ENCODE data around the gene ATRX. TPM values are rescaled to one million over a fixed set of nuclear protein-coding genes. Genes with fewer than 3 reads are reported as not detected.

Gene ATRX
- total and polyA plus RNA-seq, 2 experiments from 2014 or later, result 162 to 179 TPM

GRCh38 chrX:77675986-77676385 is 110.0 kb downstream of the ATRX start (continued):
- no peak for TF ChIP-seq EZH2phosphoT487 (IDR thresholded peaks at IDR 0.05; ENCODE audit: unreplicated experiment)

GRCh38 chrX:77668391-77669237 is 117.4 kb downstream of the ATRX start:
- no peak overlapping the region for H3K27ac ChIP-seq (ENCODE audit: low read depth)
- H3K9me2 ChIP-seq (ENCODE audit: insufficient read depth), result no peaks in the 10 kb centered on the region
- ATAC-seq, result no peak
- no peak for TF ChIP-seq POLR2AphosphoS5 (IDR thresholded peaks at IDR 0.05; ENCODE audit: low read depth)
- TF ChIP-seq EZH2 (IDR thresholded peaks at IDR 0.05; ENCODE audit: low read depth, unreplicated experiment), result no peak
- no peak for TF ChIP-seq ETS1 (IDR thresholded peaks at IDR 0.05)
- TF ChIP-seq NANOG (IDR thresholded peaks at IDR 0.05; ENCODE audit: borderline replicate concordance), result no peak
- TF ChIP-seq STAT1 (IDR thresholded peaks at IDR 0.05; ENCODE audit: unreplicated experiment), result no peak
- no peak for TF ChIP-seq ZNF114 (CRISPR knock-in tag; IDR thresholded peaks at IDR 0.05)
- no peak for TF ChIP-seq CREB1 (CRISPR knock-in tag; IDR thresholded peaks at IDR 0.05; ENCODE audit: low read depth)
- no peak for TF ChIP-seq ZNF462 (CRISPR knock-in tag; IDR thresholded peaks at IDR 0.05)
- TF ChIP-seq CTCF (conservative IDR thresholded peaks at IDR 0.05; ENCODE audit: low read depth in 2 of 2), result no peak
- TF ChIP-seq ZNF331 (CRISPR knock-in tag; IDR thresholded peaks at IDR 0.05; ENCODE audit: low read depth), result no peak
- no peak for TF ChIP-seq EZH2phosphoT487 (IDR thresholded peaks at IDR 0.05; ENCODE audit: unreplicated experiment)

More at GRCh38 chrX:77668391-77669237, 117.4 kb downstream of the ATRX start:
- Histone ChIP-seq H3K4me3 (no peak overlapping the region), H2AFZ (no peak overlapping the region), H3K4me2 (no peak overlapping the region), H4K20me1 (replicated peaks; ENCODE audit: insufficient read depth) (no peaks in the 10 kb centered on the region), H3K27me3 (ENCODE audit: insufficient read depth) (no peaks in the 10 kb centered on the region), H3K36me3 (ENCODE audit: insufficient read depth) (no peaks in the 10 kb centered on the region), H3K79me2 (replicated peaks; ENCODE audit: insufficient read depth) (peaks cover 5% of the 10 kb centered on the region; the same call in 1 of the 2 replicates), H3F3A (replicated peaks; ENCODE audit: low read depth) (no peaks in the 10 kb centered on the region), H3K4me1 (ENCODE audit: insufficient read depth) (no peaks in the 10 kb centered on the region)
- Mint-ChIP-seq H3K36me3 (ENCODE audit: low read depth) (peaks cover 6% of the 10 kb centered on the region; the same call in 2 of the 3 replicates), H3K4me3 (no peak overlapping the region), H3K9me3 (no peaks in the 10 kb centered on the region), H3K4me1 (no peaks in the 10 kb centered on the region), H3K27me3 (ENCODE audit: insufficient read depth, low read depth, poor library complexity) (peaks cover 2% of the 10 kb centered on the region), H3K27ac (peak overlapping the region; percentile 52; the same call in 1 of the 2 replicates)
- no peak for DNase-seq (ENCODE audit: low spot score)

All from GM23338 (cell line).